Testis (tissue), 3 donors: ENCODE results near the gene MYOM3. TPM values are rescaled to one million over a fixed set of nuclear protein-coding genes. Genes with fewer than 3 reads are reported as not detected.

Source experiments
- DNase-seq: peaks from one replicate; pipeline ENCODE4 v3.0.0-alpha.2; 2019
- H3K27ac ChIP-seq, 2 donors: fragments of 200-600 bp; sonication (generic); one replicate each; pipeline ENCODE4 v1.5.1; 2019
- H3K27me3 ChIP-seq: fragments of 200-600 bp; sonication (generic); one replicate; pipeline ENCODE4 v1.5.1; 2019
- H3K36me3 ChIP-seq: fragments of 200-600 bp; sonication (generic); one replicate; pipeline ENCODE4 v1.5.1; 2017; ENCODE audit warnings: low read depth; ENCODE audit errors: missing control alignments
- H3K4me1 ChIP-seq: fragments of 200-600 bp; sonication (generic); one replicate; pipeline ENCODE4 v1.5.1; 2019
- H3K4me3 ChIP-seq, 2 donors: fragments of 200-600 bp; sonication (generic); one replicate each; pipeline ENCODE4 v1.5.1; 2017 to 2019
- H3K9me3 ChIP-seq: fragments of 200-600 bp; sonication (generic); one replicate; pipeline ENCODE4 v1.5.1; 2017
- CTCF ChIP-seq, 3 experiments: fragments of 450-650 bp in 2 of 3; fragments of 200-600 bp in 1 of 3; sonication (generic) in 1 of 3; IDR thresholded peaks; one replicate each; pipeline ENCODE4 v1.5.1; 2016 to 2019; ENCODE audit warnings: antibody characterized with exemption in 3 of 3, mild to moderate bottlenecking in 2 of 3, moderate library complexity in 1 of 3
- POLR2A ChIP-seq: fragments of 450-650 bp; IDR thresholded peaks from one replicate; pipeline ENCODE4 v1.6.1; 2017; ENCODE audit warnings: antibody characterized with exemption, mild to moderate bottlenecking, moderate library complexity
- WGBS, 2 donors: methylation state at CpG; one replicate each; pipeline ENCODE4 v1.1.5; 2018; 5-methylcytosine and 5-hydroxymethylcytosine counted together
- intact Hi-C: fragments of 100-400 bp; cut with DNase I; formaldehyde crosslinking; loops from one replicate; pipeline ENCODE4 v1.15.1; 2023; ENCODE audit warnings: low total_unique reads
- polyA plus RNA-seq: library from polyadenylated mRNA; stranded (reverse); fragments of 350-450 nt; fragmentation: Illumina TruSeq; extraction: RNeasy Lipid Tissue Mini Kit (QIAGEN cat#74804); gene quantifications from one replicate; pipeline ENCODE4 v1.2.3, GENCODE V29; 2014; ENCODE audit warnings: low read depth, low replicate concordance; ENCODE audit not compliant: insufficient read depth
- total RNA-seq, 2 donors: library from RNA; depleted of rRNA; stranded (reverse); fragments of >200 nt; gene quantifications; one replicate each; pipeline ENCODE4 v1.2.3, GENCODE V29; 2016

The MYOM3 gene
- total and polyA plus RNA-seq, 3 donors from 2014 or later: 22.4 to 39.5 (median 26.8) TPM

DNA sequence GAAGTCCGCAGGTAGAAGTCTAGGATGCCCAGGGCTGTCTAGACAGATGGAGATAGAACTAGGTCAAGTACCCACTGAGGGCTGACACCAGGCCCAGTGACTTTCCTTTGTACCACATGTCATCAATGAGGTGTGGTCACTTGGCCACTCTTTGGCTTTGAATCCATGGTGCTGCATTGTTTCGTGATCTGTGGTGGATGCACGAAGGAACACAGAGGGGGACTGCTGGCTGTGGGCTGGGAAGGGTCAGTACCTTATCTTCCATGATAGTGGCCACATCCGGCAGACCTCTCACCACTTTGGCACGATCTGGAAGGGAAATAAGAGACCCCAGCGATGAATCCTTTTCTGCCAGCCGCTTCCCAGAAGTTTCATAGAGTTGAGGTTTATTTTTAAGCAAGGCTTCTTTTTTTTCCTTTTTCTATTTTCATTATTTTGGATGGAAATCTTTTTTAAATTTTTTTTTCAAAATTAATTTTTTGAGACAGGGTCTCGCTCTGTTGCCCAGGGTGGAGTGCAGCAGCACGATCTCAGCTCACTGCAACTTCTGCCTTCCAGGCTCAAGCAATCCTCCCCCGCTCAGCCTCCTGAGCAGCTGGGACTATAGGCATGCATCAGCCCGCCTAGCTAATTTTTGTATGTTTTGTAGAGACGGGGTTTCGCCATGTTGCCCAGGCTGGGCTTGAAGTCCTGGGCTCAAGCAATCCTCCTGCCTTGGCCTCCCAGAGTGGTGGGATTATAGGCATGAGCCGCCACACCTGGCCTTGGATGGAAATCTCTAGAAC lies 53.1 kb downstream of the MYOM3 start:
- TF ChIP-seq POLR2A: no peak
- Histone ChIP-seq H3K27ac (no peak overlapping the region), H3K36me3 (no peaks in the 10 kb centered on the region), H3K4me1 (no peaks in the 10 kb centered on the region), H3K4me3 (no peak overlapping the region), H3K9me3 (no peaks in the 10 kb centered on the region), H3K27me3 (no peaks in the 10 kb centered on the region)
- intact Hi-C loops: no loop called here
- no peak for DNase-seq
- WGBS, 2 donors: 81 to 83% methylated on average over 14 of the region's 14 CpGs

GRCh38 chr1:24057171-24057570 lies 54.8 kb downstream of the MYOM3 start:
- TF ChIP-seq POLR2A (no peak), CTCF (IDR thresholded peaks at IDR 0.05) (no peak)
- WGBS, 2 donors: 91 to 99% methylated on average over 13 of the region's 13 CpGs
- intact Hi-C loops: no loop called here
- DNase-seq: no peak
- no peaks in the 10 kb centered on the region for H3K27me3 ChIP-seq
- H3K4me1 ChIP-seq: no peaks in the 10 kb centered on the region
- H3K4me3 ChIP-seq: no peak overlapping the region
- H3K36me3 ChIP-seq: no peaks in the 10 kb centered on the region
- H3K9me3 ChIP-seq: no peaks in the 10 kb centered on the region
- H3K27ac ChIP-seq: no peak overlapping the region

GRCh38 chr1:24055681-24056080 lies 56.3 kb downstream of the MYOM3 start:
- WGBS, 2 donors: 78 to 84% methylated on average over 8 of the region's 8 CpGs
- Histone ChIP-seq H3K36me3 (no peaks in the 10 kb centered on the region), H3K4me3 (no peak overlapping the region), H3K27ac (no peak overlapping the region), H3K4me1 (no peaks in the 10 kb centered on the region), H3K27me3 (no peaks in the 10 kb centered on the region), H3K9me3 (no peaks in the 10 kb centered on the region)
- DNase-seq: no peak
- TF ChIP-seq POLR2A (no peak), CTCF (IDR thresholded peaks at IDR 0.05) (no peak)
- intact Hi-C loops: no loop called here

DNA sequence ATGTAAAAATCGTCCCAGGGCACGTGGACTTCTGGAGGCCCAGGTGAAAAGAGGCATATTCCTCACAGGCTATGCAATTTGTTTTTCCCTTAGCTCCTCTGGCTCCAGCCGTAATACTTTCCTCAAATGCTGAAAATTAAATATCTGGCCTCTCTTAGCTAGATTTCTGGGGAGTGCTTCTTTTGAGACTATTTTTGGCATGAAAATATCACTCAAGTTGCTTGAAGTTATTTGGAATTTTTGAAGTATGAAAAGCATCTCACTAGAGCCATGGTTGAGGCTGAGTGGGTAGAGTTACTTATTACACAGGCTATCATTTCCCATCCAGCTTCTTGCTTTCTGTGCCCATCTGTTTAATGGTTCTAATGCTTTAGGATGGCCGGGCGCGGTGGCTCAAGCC lies 59.7 kb downstream of the MYOM3 start:
- WGBS, 2 donors: 64 to 73% methylated on average over 6 of the region's 6 CpGs
- intact Hi-C loops: no loop called here
- Histone ChIP-seq H3K4me1 (peaks cover under 1% of the 10 kb centered on the region), H3K9me3 (no peaks in the 10 kb centered on the region), H3K27ac (no peak overlapping the region), H3K27me3 (no peaks in the 10 kb centered on the region), H3K4me3 (no peak overlapping the region), H3K36me3 (no peaks in the 10 kb centered on the region)
- TF ChIP-seq CTCF (IDR thresholded peaks at IDR 0.05) (no peak), POLR2A (no peak)
- no peak for DNase-seq

GRCh38 chr1:24051206-24051945 lies 60.6 kb downstream of the MYOM3 start:
- intact Hi-C loops: no loop called here
- no peak overlapping the region for H3K27ac ChIP-seq

More at GRCh38 chr1:24051206-24051945, 60.6 kb downstream of the MYOM3 start:
- H3K27me3 ChIP-seq: no peaks in the 10 kb centered on the region
- DNase-seq: no peak
- 65 to 70% methylated on average over 7 of the region's 7 CpGs for WGBS, 2 donors
- H3K4me3 ChIP-seq: no peak overlapping the region
- no peaks in the 10 kb centered on the region for H3K9me3 ChIP-seq
- no peak for TF ChIP-seq CTCF (IDR thresholded peaks at IDR 0.05)
- no peak for TF ChIP-seq POLR2A
- H3K4me1 ChIP-seq: peaks cover 9% of the 10 kb centered on the region
- H3K36me3 ChIP-seq: no peaks in the 10 kb centered on the region
